ENCODE measurements around the gene SSC5D. TPM values are rescaled to one million over a fixed set of nuclear protein-coding genes. Genes with fewer than 3 reads are reported as not detected.

The SSC5D gene
- total RNA-seq (2011; cell fraction: chromatin; rRNA removed; ENCODE audit: low replicate concordance) = 2.5 and 3.9 TPM in 2 replicates
- total RNA-seq (2011; cell fraction: nucleolus; rRNA removed) = 2.4 and 3.2 TPM in 2 replicates
- total RNA-seq (2011; cell fraction: nucleoplasm; rRNA removed) = 1.5 and 4.6 TPM in 2 replicates
- total RNA-seq (2014; rRNA removed) = 0.14 and 0.20 TPM in 2 replicates
- total RNA-seq (2014; rRNA removed; fragmentation: Illumina TruSeq; extraction: Trizol) = 0.03 and 0.04 TPM in 2 replicates
- 0.15 and 0.18 TPM in 2 replicates for total RNA-seq (2015; rRNA removed; fragmentation: Illumina TruSeq; extraction: Trizol)
- 0.67 and 0.71 TPM in 2 replicates for total RNA-seq (2021)
- 0.07 and 0.12 TPM in 2 replicates for polyA plus RNA-seq (2011; rRNA removed)
- 0.01 and 0.09 TPM in 2 replicates for polyA plus RNA-seq (2011; cell fraction: cytosol; rRNA removed)
- polyA plus RNA-seq (2011; cell fraction: nucleus; rRNA removed) = 0.63 and 1.4 TPM in 2 replicates
- polyA plus RNA-seq (2012) = 0.61 and 1.6 TPM in 2 replicates
- polyA plus RNA-seq (2014; fragmentation: Illumina TruSeq; extraction: Trizol) = 0.19 TPM in 2 replicates
- polyA plus RNA-seq (2014; fragmentation: Nextera tagmentation; extraction: Ambion mirVana) = not detected
- polyA plus RNA-seq (2014; rRNA removed) = 0.08 and 0.09 TPM in 2 replicates
- 0.09 and 0.14 TPM in 2 replicates for polyA minus RNA-seq (2011; rRNA and poly(A)+ RNA removed)
- 3.6 TPM in 1 of 2 replicates, not detected in the other for polyA minus RNA-seq (2011; cell fraction: cytosol; rRNA and poly(A)+ RNA removed)
- polyA minus RNA-seq (2011; cell fraction: nucleus; rRNA and poly(A)+ RNA removed) = 0.94 and 1.00 TPM in 2 replicates
- Bru-seq, nascent RNA = percentile 28 among the genes with signal in this experiment
- BruChase-seq, experiment 1, labeled RNA remaining after a 2-hour chase = percentile 26 among the genes with signal in this experiment
- BruChase-seq, experiment 2, labeled RNA remaining after a 6-hour chase = percentile 27 among the genes with signal in this experiment
- long read RNA-seq, experiment 1, partial matches to known transcripts = 0 of 1 reads
- long read RNA-seq, experiment 1, other reads (novel, unspliced or antisense) = 1 of 1 reads
- long read RNA-seq, experiment 2 = 0 reads
- long read RNA-seq, experiment 3 = 0 reads

- POLR2A ChIA-PET = interaction anchor here (1.1 to 3.6 kb wide), 4 partner anchors 10 to 111 kb away, joined by 4 to 30 read pairs (median 8); partner anchors contain the start of genes FIZ1 and ZNF628
- no peak for TF ChIP-seq ZNF592 (IDR thresholded peaks at IDR 0.05)
- TF ChIP-seq VEZF1 (CRISPR knock-in tag; IDR thresholded peaks at IDR 0.05) = peak; percentile 53; the same call in 1 of the 2 replicates
- TF ChIP-seq ARID1B (IDR thresholded peaks at IDR 0.05) = no peak
- TF ChIP-seq SIN3A (IDR thresholded peaks at IDR 0.05; ENCODE audit: borderline replicate concordance in 2 of 2, control insufficient read depth in 1 of 2, low read depth in 2 of 2, low read length in 2 of 2) = 0 out of 4 replicates have a peak, but pooled peaks of 1 of the 2 experiments have one; percentile 19
- no peak for TF ChIP-seq ZBTB17 (CRISPR knock-in tag; IDR thresholded peaks at IDR 0.05)
- TF ChIP-seq ADNP (tag; IDR thresholded peaks at IDR 0.05) = peak; percentile 57; the same call in 1 of the 2 replicates
- peak; percentile 89 for TF ChIP-seq BCOR (IDR thresholded peaks at IDR 0.05)
- TF ChIP-seq KDM1A (IDR thresholded peaks at IDR 0.05) = peak in 1 of 2 experiments; percentile 77; a peak in 2 of 4 replicates
- no peak for TF ChIP-seq PTTG1 (tag; IDR thresholded peaks at IDR 0.05; ENCODE audit: low read depth)
These were observed at the start of gene SSC5D for GRCh38 chr19:55487924-55488687. Gene SSC5D, plus strand, starts transcription at chr19:55488436. Its CDS starts 154 bp downstream, at chr19:55488590.

More at GRCh38 chr19:55487924-55488687, at the start of gene SSC5D:
- DNase-seq (ENCODE audit: extremely low read depth in 1 of 4, low spot score in 3 of 4) (peak in 3 of 4 experiments; percentile 70 to 77 (median 76)), FAIRE-seq (peak; percentile 42), ATAC-seq (no peak)
- Histone ChIP-seq H3K4me3 (no peak within 1 kb of the TSS), H3K4me1 (replicated peaks in 1 of 2; ENCODE audit: control insufficient read depth in 2 of 2, insufficient read depth in 2 of 2, low read length in 2 of 2) (peaks cover 25 to 89% of the 10 kb centered on the region in 2 experiments), H3K9me1 (ENCODE audit: control insufficient read depth, insufficient read depth, low read length) (no peaks in the 10 kb centered on the region), H3K79me2 (ENCODE audit: control insufficient read depth, insufficient read depth, low read length) (peaks cover 12% of the 10 kb centered on the region; the same call in 2 of the 3 replicates), H4K20me1 (replicated peaks; ENCODE audit: control insufficient read depth, insufficient read depth, low read length) (no peaks in the 10 kb centered on the region), H3K27ac (ENCODE audit: extremely low read depth, low read depth, low read length) (peak within 1 kb of the TSS; percentile 72; the same call in 2 of the 3 replicates), H3K9ac (ENCODE audit: insufficient read depth in 1 of 2, low read depth in 2 of 2, low read length in 2 of 2) (peak within 1 kb of the TSS; percentile 42 to 98), H3K36me3 (ENCODE audit: control insufficient read depth, insufficient read depth, low read length) (peaks cover 13% of the 10 kb centered on the region; the same call in 2 of the 3 replicates), H2AFZ (ENCODE audit: low read depth, low read length) (no peak within 1 kb of the TSS), H3K4me2 (ENCODE audit: insufficient read depth, low read length) (peak within 1 kb of the TSS; percentile 45), H3K27me3 (ENCODE audit: control insufficient read depth in 2 of 2, insufficient read depth in 2 of 2, low read length in 2 of 2) (peaks cover 0 to 4% of the 10 kb centered on the region in 2 experiments; a peak in 1 of 5 replicates), H3K9me3 (replicated peaks; ENCODE audit: control insufficient read depth, insufficient read depth, low read depth, low read length) (no peaks in the 10 kb centered on the region)
- intact Hi-C loops (cut with micrococcal nuclease) = no loop called here
- BruUV-seq (replicated peaks) = no TSS peak
- in situ Hi-C loops (cut with MboI) = no loop called here
- CTCF ChIA-PET (ENCODE audit: low intra/inter-chr PET ratio) = no interaction called here
- WGBS (ENCODE audit: insufficient coverage, low coverage, missing lambda C conversion rate) = 33% methylated on average over 2 of the region's 21 CpGs
